Cerebellar nuclear complex (tissue), 1 donor: ENCODE results near the gene PIM1.
"Not testable (repeated sequence)": the region's sequence is repeated elsewhere in the genome, so short reads cannot be mapped to it uniquely, and the experiment has no call there.

Experiments
- DNase-seq, 2 experiments: peaks; one replicate each; lab custom pipeline; 2025; lab: John Stamatoyannopoulos, UW

Gene PIM1

DNA sequence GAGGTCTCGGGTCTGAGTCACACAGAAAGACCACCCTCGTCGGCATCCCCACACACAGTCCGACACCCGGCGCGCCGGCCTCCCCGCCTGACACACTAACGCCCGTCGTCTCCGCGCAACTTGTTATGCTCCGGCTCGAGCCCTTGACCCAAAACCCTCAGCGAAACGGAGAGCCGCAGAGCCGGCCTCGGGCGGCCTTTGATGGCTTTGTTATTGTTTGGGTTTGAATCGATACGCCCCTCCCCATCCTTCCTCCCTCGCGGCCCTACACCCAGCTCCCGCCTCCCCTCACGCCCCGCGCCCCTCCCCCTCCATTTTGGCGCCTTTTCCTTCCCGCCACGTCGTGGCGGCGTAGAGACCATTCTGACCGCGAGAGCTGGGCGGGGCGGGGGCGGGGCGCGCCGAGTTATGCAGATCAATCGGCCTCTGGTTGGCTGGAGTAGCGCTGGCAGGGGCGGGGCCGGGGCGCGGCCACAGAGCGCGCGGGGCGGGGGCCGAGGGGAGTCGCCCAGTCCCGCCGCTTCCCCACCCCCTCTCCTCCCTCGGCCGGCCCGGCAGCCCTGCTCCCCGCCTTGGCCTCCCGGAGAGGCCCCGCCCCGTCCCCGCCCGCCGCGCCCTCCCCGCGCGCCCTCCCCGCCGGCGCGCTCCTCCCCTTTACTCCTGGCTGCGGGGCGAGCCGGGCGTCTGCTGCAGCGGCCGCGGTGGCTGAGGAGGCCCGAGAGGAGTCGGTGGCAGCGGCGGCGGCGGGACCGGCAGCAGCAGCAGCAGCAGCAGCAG, at the start of gene PIM1:
TSS of gene PIM1 (plus strand) at position 657 of the 777 bp plus-strand sequence. CDS start 424 bp downstream, outside the sequence.
- peak; percentile 70 to 83 for DNase-seq

DNA sequence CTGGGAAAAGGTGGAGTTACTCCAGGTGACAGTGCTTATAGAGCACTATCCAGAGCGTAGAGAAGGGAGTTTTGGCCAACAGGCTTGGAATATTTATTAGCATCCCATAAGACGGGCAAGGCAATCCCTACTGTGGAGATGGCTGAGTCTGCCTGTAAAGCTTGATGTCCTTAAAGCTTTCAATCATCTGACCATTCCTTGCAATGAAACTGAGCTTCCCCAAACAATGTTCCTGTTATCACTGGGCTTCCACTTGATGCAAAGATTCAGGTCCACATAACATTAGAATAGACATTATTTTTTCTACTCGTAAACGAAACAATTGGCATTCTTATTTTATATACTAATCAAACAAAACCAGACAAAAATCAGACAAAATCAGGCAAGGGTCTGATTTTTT, 48.4 kb upstream of the PIM1 start:
- DNase-seq, result no peak

DNA sequence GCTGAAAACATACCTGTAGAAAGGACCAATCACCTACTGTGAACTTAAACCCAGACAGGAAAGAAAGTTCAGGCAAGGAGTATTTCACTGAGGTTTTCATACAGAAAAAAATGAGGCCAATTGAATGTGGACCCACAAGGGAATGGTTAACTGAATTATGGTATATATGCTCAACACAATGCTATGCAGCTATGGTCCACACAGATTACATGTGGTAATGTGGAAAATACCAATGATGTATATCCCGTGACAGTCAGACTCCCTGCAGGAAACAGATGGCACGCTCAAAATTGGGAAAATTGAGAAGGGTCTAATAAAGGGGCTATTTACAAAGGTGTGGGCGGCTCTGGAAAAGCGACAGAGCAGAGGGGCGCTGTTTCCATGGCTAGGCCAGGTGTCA, 47.1 kb upstream of the PIM1 start:
- DNase-seq, result no peak

DNA sequence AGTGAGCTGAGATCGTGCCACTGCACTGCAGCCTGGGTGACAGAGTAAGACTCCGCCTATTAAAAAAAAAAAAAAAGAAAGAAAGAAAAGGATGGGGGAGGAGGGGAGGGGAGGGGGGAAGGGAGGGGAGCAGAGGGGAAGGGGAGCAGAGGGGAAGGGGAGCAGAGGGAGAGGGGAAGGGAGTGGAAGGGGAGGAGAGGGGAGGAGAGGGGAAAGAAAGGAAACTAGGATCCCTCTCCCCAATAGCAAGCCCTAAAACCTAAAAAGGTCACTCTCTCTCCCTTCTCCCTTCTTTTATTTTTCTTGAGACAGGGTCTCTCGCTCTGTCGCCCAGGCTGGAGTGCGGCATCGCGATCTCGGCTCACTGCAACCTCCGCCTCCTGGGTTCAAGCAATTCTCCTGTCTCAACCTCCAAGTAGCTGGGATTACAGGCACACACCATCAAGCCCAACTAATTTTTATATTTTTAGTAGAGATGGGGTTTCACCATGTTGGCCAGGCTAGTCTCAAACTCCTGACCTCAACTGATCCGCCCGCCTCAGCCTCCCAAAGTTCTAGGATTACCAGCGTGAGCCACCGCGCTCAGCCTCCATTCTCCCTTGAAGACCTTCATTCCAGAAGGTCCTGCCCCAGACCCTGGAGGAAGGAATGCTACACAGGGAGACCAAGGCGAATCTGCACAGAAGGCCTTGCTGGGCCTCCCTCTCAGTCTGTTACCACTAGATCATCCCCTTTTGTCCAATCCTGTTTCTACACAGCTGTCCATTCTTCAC, 45.8 kb upstream of the PIM1 start:
- no peak for DNase-seq

DNA sequence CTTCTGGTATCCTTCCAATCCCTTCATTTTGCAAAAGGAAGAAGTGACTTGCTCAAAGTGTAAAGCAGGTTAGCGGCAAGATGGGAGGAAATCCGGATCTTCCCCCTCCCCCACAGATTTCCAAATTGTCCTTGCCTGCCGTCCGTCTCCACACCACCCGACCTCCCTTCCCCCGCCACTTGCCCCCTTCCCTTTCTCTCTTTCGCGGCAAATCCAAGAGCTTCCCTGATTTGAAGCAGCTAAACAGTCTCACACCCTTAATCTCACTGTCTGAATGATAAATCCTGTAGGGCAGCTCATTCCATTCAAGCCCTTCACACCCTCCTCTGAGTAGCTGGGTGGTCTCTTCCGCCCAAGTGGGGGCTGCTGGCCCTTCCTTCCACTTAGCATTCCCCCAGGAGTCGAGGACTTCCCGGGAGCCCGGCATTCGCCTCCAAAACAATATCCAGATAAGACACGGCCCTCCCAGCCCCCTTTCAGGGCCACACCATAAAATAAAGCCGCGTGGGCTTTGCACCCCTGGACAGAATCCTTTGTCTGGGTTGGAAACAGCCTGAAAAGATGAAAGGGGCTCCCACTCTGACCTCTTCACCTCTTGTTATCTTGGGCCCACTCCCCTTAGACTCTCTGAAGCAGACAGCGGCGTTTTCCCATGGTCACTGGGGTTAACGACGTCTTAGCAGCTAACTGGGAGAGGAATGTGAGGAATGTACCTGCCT, 44.0 kb upstream of the PIM1 start:
- DNase-seq, result no peak

DNA sequence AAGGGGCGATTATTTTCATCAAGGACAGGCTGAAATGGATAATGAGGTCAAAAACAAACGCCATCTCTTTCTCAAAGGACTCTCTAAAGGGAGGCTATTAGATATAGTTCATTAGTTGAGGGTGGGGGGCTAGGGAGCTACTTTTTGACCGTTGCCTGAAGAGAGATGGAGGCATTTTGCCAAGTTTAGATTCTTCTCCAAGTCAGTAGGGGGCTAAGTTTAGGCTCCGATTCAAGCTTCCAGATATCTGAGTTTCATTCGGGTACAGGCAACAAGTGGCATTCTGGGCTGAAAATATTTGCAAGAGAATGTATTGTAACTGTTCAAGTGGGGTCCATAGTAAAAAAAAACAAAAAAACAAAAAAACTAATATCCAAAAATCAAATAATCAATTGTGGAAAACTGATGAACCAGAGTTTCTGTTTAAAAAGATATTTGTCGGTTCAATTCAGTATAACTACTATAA, 43.4 kb upstream of the PIM1 start:
- no peak for DNase-seq

DNA sequence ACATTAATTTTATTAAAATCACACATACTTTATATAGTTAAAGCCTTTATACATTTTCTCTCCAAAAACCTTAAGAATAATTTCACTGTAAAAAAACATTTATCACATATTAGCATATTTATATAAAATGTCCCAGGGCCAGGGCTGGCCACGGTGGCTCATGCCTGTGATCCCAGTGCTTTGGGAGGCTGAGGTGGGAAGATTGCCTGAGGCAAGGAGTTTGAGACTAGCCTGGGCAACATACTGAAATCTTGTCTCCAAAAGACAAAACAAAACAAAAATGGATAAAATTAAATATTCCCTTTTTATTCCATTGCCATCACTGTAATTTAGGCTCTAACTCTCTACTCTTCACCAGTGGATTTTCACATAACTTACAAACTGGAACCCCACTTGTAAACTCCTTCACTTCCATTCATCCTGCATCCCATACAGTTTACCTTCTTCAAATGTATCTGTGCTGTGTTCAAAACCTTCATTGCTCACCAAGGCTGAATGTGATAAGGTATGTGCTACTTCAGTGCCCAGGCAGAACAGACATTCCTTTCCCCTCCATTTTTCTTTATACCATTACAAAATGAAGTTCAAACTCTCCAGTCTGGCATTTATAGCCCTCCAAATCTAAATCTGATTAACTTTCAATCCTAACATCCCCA, 42.9 kb upstream of the PIM1 start:
- DNase-seq, result no peak

DNA sequence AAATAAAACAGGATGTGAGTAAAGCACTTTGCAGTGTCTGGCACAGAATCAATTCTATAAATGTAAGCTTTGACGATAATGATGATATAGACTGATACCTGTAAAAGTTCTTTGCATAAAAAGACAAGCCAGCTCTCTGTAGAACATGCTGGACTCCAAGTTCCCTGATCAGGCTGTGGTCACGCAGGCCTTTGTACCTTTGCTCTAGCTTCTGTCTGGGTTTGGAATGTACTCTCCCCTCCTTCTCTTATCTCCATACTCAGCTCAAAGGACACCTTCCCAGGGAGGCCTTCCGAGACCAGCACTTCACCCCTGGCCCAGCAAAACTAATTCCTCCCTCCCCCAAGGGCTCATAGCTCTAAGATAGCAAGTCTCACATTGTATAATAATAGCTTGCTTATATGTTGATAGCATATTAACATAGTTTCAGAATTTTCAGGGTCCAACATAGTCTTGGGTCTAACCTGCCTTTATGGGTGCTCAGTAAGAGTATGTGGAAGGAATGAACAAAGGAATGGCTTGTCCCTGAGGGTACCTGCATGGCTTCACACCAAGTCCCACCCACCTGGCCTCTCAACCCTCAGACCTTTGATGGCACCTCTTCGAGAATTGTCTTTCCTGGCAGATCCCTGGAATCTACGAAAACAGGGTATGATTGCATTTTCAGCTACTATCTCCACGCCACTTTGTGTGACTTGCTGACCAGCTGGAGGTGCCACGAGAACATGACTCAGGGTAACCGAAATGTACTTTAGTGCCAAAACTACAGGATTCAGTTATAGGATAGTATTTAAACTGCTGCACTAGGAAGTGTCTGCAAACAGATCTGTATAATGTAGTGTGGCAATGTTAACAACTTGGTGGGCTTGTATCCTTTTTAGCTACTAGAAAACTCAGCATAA, 41.7 kb upstream of the PIM1 start:
- DNase-seq, result no peak

DNA sequence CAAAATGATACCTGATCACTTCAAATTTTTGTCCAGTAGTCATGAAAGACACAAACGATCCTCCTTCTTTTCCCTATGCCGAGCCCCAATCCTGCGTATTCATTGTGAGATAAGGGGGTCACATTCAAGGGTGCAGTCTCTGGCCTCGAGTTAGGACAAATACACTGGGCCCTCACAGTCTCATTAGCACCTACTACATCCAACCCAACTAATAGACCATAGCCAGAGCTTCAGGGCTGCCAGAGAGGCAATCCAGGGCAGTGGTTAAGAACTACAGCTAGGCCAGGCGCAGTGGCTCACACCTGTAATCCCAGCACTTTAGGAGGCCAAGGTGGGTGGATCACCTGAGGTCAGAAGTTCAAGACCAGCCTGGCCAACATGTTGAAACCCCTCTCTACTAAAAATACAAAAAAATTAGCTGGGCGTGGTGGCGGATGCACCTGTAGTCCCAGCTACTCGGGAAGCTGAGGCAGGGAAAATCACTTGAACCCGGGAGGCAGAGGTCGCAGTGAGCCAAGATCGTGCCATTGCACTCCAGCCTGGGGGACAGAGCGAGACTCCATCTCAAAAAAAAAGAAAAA, 41.0 kb upstream of the PIM1 start:
- not testable (repeated sequence) for DNase-seq

DNA sequence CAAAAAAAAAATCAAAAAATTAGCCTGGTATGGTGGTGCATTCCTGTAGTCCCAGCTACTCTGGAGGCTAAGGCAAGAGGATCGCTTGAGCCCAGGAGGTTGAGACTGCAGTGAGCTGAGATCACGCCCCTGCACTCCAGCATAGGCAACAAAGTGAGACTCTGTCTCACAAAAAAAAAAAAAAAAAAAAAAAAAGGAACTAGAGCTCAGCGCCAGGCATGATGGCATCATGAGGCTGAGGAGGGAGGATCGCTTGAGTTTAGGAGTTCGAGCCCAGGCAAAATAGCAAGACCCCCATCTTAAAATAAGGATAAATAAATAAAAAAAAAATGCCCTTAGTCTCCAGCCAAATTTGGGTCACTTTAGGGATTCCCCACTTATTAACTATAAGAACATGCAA, 40.4 kb upstream of the PIM1 start:
- DNase-seq, result no peak

DNA sequence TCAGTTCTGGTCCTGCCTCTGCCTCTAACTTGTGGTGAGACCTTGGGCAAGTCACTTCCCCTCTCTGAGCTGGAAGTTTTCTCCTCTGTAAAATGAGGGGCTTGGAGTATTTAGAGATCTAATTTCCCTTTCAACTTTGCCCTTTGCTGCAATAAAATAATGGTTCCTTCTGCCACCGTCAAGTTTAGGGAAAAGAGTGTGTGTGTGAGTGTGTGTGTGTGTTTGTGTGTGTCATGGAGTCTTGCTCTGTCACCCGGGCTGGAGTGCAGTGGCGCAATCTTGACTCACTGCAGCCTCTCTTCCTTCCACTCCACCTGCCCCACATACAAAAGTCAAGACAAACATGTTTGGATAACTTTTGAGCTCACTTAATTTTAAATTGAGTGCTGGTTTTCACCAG, 39.2 kb upstream of the PIM1 start:
- no peak for DNase-seq

DNA sequence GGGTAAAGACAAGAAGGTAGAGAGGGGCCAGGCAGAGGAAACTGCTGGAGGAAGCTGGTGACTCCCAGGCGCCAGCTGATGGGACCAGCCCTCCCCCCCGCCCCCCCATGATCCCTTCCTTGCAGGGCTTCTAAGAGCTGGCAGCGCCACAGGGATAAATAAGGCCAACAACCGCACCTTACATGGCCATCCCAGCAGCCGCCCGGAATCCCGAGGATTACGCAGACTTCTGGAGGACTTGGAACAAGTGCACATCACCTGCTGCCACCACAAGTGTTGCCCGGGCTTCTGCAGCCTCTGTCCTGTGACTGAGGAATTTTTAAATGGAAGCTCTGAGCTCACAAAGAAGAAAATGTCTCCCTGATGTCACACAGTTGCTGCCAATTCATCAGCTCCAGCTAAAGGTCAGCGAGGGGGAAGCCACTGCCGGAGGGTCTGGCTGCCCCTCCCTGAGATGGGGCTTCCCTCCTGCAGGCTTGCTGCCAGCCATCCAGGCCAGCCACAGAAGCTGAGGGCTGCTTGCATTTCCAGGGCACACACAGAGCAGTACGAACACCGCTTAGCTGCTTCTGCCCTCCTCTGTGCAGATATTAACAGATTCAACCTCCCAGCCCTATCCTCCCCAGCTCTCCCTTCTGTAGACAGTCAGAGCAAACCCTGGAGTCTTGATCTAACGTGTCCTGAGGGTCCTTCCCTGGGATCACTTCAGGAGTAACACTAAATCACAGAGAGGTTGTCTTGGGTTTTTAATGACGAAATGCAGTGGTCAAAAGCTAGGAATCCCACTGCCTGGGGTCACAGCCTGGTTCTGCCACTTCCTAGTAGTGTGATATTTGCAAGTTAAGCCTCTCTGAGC, 38.6 kb upstream of the PIM1 start:
- peak in 1 of 2 experiments; percentile 43 for DNase-seq

DNA sequence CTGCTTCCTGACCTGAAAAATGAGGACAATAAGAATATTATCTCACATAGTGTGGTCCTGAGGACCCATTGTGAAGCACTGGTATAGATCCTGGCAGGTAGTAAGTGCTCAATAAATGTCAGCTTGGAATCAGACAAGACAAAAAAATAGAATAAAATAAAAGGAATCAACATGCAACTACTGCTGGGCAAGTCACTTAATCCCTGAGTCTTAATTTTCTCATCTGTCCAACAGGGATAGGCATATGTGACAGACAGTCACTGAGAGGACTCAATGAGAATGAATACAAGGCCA, 38.0 kb upstream of the PIM1 start:
- DNase-seq, result no peak

DNA sequence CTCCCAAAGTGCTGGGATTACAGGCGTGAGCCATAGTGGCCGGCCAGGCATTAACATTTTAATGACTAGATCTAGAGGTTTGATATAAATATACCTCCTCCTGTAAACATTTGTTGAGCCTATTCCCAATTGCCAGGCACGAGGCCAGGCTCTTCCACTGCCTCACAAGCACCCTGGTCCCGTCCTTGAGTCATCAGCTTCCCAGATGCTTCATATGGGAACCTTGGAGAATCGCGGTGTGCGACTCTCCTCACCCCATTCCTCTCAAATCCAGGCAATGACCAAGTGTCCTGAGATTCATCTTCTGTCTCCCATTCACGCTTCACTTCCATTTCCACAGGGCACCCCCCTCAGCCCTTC, 35.9 kb upstream of the PIM1 start:
- DNase-seq, result no peak

DNA sequence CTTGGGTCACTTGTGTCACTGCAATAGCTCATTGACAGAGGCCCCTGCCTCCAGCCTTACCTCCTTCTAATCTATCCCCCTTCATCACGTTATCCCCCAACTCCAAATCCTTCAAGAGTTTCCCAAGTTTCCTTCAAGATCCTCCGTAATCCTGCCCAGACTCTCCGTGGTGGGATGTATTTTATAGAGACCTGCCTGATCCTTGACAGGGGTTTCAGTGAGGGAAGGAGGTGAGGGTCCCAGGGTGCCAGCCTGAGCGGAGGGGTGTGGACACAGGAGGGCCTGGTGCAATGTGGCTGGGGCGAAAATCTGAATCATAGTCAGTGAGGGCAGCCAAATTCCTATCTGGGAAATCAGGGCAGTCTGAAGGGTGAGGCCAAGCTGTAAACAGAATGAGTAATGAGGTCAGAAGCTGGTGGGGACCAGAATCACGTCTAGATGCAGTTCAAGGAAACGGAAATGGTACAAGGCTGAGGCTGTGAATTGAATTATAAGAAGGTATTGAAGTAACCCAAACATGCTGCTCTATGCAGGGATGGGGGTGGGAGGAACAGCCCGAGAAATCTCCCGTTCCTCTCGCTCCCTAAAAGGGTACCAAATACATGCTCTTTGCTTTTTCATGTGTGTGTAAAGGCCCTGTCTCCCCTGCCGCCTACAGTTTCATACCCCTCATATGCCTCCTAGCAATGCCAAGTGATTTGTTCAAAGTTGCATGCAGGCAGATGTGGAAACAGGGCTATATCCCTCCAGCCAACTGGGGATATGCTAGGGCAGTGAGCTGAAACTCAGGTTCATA, 35.4 kb upstream of the PIM1 start:
- DNase-seq, result no peak

DNA sequence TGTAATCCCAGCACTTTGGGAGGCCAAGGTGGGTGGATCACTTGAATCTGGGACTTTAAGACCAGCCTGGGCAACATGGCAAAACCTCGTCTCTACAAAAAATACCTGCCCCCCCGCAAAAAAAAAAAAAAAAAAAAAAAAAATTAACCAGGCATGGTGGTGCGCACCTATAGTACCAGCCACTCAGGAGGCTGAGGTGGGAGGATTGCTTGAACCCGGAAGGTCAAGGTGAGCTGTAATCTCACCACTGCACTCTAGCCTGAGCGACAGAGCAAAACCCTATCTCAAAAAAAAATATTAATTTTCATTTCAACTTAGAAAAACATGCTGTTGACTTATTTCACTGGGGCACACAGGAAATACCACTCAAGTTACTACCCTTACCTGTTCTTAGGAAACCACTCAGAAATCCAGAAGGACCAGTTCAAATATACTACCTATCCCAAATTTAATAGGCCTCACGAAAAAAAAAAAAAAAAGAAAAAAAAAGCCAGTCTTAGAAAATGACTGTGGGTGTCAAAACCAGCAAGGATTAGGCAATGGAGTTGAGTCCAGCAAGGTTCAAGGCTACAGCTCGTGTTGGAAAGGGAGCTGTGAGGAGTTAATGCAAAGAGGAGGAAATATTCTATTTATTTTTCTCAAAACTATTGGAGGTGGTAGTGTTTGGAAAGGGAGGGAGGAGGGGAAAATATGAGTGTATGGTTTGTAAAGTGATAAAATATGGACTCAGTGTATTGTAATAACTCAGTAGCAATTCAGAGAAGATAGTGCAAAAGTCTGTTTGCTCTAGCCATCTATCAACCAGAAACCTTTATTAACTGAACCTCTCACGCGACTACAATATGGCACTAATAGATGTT, 33.9 kb upstream of the PIM1 start:
- no peak for DNase-seq

DNA sequence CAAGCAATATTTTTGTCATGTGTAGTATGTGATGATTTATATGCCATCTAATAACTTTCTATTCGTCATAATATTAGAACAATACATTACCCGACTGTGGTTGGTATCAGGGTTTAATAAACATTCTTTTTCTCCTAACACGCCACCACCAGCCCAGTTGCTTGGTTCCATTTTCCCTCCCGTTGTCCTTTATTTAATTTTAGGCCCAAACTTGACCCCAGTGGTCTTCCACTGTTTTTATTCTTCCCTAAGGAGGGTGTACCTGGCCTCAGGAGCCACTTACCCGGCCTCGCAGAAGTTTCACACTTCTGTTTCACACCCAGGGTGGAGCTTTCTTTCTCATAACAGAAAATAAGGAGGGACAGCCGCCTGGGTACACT, 33.1 kb upstream of the PIM1 start:
- DNase-seq, result no peak
